Stimulated activated CD8-positive, alpha-beta memory T cell treated with anti-CD3 and anti-CD28 coated beads, Interleukin-2, amount 100 ng/mL, for 48 hours (primary cell): Measurements from ENCODE around the gene SUMO3.
A peak's percentile ranks its signal among the peaks of the same experiment; 100 is the strongest.
"Not testable (repeated sequence)": the region's sequence is repeated elsewhere in the genome, so short reads cannot be mapped to it uniquely, and the experiment has no call there.

Source experiments
- DNase-seq, 2 donors: peaks; one replicate each; pipeline ENCODE4 v3.0.0-alpha.2; 2020; ENCODE audit warnings: low read depth in 2 of 2

Gene SUMO3

GRCh38 chr21:44846485-44847260 lies 28.8 kb upstream of the SUMO3 start:
- DNase-seq, result no peak

GRCh38 chr21:44846224-44846484 lies 28.3 kb upstream of the SUMO3 start:
- DNase-seq, result no peak

- peak; percentile 50 to 64 for DNase-seq
These were observed 27.8 kb upstream of the SUMO3 start for GRCh38 chr21:44845418-44846223.

- no peak for DNase-seq
These were observed 26.4 kb upstream of the SUMO3 start for GRCh38 chr21:44844256-44844655.

- no peak for DNase-seq
These were observed 25.0 kb upstream of the SUMO3 start for GRCh38 chr21:44842721-44843445.

GRCh38 chr21:44842087-44842486 lies 24.2 kb upstream of the SUMO3 start:
- no peak for DNase-seq

GRCh38 chr21:44840771-44841170 lies 22.9 kb upstream of the SUMO3 start:
- DNase-seq, result no peak

- DNase-seq, result no peak
These were observed 21.1 kb upstream of the SUMO3 start for GRCh38 chr21:44838951-44839350.

GRCh38 chr21:44838039-44838895 lies 20.4 kb upstream of the SUMO3 start:
- no peak for DNase-seq

- DNase-seq, result no peak
These were observed 19.7 kb upstream of the SUMO3 start for GRCh38 chr21:44837537-44837936.

GRCh38 chr21:44836666-44837471 lies 19.0 kb upstream of the SUMO3 start:
- no peak for DNase-seq

- DNase-seq, result no peak
These were observed 18.4 kb upstream of the SUMO3 start for GRCh38 chr21:44836349-44836665.

GRCh38 chr21:44835647-44835973 lies 17.7 kb upstream of the SUMO3 start:
- DNase-seq, result no peak

GRCh38 chr21:44834951-44835646 lies 17.2 kb upstream of the SUMO3 start:
- DNase-seq, result no peak

- no peak for DNase-seq
These were observed 16.5 kb upstream of the SUMO3 start for GRCh38 chr21:44834231-44834950.

GRCh38 chr21:44833663-44834062 lies 15.8 kb upstream of the SUMO3 start:
- DNase-seq, result no peak

GRCh38 chr21:44832516-44833255 lies 14.8 kb upstream of the SUMO3 start:
- DNase-seq, result not testable (repeated sequence)

- no peak for DNase-seq
These were observed 13.5 kb upstream of the SUMO3 start for GRCh38 chr21:44831227-44831860.
